HG03571 (cell line): ENCODE results near the gene ANGPTL5.
"Not testable (repeated sequence)": the region's sequence is repeated elsewhere in the genome, so short reads cannot be mapped to it uniquely, and the experiment has no call there.

Experiments used
- ATAC-seq: cut with Tn5 transposase; IDR thresholded peaks from one replicate; pipeline ENCODE4 v1.9.1; 2021; ENCODE audit not compliant: unreplicated experiment

The ANGPTL5 gene

DNA sequence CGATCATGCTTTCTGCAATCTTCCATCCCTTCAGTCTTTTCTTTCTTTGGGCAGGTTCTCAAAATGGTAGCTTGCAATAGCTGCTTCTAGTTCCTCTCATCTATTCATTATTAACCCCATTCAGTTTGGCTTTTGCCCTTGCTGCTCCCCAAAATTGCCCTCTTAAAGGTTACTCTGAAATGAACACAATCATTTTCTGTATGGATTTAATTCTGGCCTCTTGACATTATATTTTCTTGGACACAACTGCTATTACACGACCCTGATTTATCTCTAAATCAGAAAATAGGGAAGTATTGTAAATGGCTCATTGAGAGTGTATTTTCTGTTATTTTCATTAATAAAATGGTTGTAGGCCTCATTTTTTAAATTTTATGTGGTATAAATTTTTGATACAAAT, at the start of gene ANGPTL5:
TSS of gene ANGPTL5 (minus strand) at position 101 of the 400 bp plus-strand sequence. CDS start 8,613 bp downstream, outside the sequence.
- ATAC-seq = no peak

DNA sequence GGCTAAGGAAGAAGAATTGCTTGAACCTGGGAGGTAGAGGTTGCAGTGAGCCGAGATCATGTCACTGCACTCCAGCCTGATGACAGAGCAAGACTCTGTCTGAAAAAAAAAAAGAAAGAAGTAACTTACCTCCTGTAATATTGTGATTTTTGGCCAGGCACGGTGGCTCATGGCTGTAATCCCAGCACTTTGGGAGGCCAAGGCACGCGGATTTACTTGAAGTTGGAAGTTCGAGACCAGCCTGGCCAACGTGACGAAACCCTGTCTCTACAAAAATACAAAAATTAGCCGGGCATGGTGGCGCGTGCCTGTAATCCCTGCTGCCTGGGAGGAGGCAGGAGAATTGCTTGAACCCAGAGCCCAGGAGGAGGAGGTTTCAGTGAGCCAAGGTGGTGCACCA, 47.9 kb upstream of the ANGPTL5 start:
- not testable (repeated sequence) for ATAC-seq

DNA sequence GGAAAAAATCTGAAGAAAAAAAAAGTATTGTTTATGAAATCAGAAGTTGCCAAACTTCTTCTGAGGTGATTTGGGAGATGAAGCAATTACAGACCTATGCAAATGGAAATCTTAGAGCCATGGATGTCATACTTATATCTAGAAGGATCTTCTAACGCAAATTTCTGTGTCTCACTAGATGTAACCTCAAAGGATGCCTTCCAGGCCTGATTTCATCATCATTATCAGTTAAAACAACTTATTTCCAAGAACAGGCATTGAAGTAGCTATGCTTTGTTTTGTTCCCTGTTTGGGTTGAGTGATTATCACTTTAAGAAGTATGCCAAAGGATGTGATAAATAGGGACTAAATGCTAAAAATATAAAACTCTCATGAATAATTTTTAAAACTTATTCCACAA, 43.9 kb upstream of the ANGPTL5 start:
- no peak for ATAC-seq

DNA sequence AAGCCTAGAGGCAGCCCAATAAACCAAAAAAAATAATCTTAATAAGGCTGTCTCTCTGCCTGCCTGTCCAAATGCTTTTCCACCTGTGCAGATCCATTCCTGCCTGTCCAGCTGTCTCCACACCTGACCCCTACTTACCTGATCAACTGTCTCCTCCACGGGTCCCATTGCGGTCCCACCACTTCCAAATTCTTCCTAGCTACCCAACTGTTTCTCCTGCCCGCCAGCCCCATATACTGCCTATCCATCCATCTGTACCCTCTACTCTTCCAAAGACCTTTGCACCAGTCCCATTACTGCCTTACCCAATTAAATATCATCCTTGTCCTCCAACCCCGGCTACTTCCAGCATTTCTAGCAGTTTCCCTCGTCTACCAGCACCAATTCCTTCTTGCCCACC, 39.4 kb upstream of the ANGPTL5 start:
- ATAC-seq = no peak

GRCh38 chr11:101955278-101955677, 39.0 kb upstream of the ANGPTL5 start:
- no peak for ATAC-seq

GRCh38 chr11:101949680-101950220, 33.4 kb upstream of the ANGPTL5 start:
- no peak for ATAC-seq

GRCh38 chr11:101945448-101945847, 29.1 kb upstream of the ANGPTL5 start:
- ATAC-seq = no peak

- no peak for ATAC-seq
Measured at GRCh38 chr11:101944923-101945322, 28.6 kb upstream of the ANGPTL5 start.

GRCh38 chr11:101940901-101941520, 24.7 kb upstream of the ANGPTL5 start:
- no peak for ATAC-seq

DNA sequence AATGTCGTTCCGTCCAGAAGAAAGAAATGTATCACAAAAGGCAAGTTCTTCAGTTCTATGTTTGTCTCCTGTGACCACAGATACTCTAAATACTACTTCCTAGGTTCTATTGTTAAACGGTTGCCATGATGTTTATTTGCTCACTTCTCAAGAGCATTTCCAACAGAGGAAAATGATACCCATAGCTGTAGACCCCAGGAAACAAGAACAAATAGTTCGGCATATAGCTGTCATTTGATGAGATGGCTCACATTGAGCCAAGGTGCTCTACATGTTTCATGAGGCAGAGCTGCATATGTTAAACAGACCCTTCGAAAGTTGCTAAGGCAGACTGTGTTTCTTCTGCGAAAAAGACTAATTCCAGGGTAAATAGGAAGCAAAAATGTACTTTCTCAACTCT, 15.4 kb upstream of the ANGPTL5 start:
- ATAC-seq = no peak

GRCh38 chr11:101929294-101929915, 13.1 kb upstream of the ANGPTL5 start:
- ATAC-seq = no peak

DNA sequence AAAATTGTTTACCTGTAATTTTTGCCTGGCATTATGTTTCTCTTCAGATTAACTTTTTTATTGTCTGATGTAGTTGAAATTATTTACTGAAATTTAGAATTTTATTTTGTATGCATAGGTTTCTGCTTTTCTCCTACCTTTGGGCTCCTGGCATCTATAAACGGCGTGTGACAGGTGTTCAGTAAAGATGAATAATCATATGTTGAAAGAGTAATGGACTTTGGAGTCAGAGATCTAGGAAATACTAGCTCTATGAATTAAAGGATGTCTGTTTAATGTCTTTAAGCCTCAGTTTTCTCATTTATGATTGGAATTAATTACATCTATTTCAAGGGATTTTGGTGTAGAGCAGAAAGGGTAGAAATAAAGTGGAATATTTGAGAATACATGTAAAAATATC, 7.2 kb upstream of the ANGPTL5 start:
- no peak for ATAC-seq

DNA sequence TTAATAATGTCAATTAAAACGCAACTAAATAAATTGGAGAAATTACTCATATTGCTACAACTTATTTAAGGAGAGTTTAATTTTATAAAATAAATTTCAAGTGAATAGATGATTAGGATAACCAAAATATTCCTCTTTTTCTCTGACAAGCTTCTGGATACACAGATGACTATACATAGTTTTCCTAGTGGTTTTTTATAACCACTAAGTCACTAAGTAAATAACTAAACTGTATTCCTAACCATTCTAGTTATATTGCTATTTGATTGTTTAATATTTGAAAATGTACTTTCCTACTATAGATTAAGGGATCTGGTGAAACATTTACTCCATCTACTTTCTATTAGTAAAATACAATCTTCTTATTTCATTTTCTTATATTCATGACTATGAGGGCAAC, 4.7 kb upstream of the ANGPTL5 start:
- ATAC-seq = no peak

- ATAC-seq = no peak
Measured at GRCh38 chr11:101917226-101917625, 904 bp upstream of the ANGPTL5 start.

GRCh38 chr11:101915791-101916291, 481 bp downstream of the ANGPTL5 start:
- no peak for ATAC-seq

DNA sequence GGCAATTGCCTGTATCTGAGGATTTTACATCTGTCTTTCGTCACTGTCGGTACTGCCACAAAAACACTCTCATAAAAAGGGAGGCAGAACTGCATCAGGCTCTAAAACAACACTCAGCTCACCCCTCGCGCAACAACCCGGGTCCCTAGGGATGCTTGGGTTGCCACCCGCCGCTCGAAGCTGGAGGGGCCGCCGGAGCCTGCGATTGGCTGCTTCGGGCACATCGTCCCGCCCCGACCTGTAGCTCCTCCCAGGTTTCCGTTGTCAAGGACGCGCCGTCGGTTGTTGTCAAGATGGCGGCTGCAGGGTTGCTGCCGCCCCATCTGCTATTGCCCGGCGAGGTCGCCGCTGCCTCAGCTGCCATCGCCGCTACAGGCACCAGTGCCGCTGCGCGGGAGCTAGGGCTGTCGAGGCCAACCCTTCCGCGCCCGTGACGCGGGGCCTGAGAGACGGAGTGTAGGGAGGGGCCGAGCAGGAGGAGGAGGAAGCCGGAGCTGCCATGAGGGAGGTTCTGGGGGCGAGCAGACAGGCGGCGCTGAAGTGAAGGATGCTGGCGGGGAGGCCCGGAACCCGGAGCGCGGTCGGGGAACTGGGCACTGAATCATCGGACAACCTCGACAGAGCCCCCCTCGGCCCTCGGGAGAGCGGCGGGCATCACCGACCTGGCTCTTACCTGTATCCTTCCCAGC, 1.4 kb downstream of the ANGPTL5 start, which contains the start of gene CEP126:
TSS of gene CEP126 (plus strand) at position 273 of the 689 bp plus-strand sequence. CDS start at position 548, 275 bp downstream.
- ATAC-seq = peak; percentile 100

- no peak for ATAC-seq
Measured at GRCh38 chr11:101914341-101914737, 2.0 kb downstream of the ANGPTL5 start.

- no peak for ATAC-seq
Measured at GRCh38 chr11:101913656-101914055, 2.7 kb downstream of the ANGPTL5 start.

GRCh38 chr11:101912823-101913284, 3.5 kb downstream of the ANGPTL5 start:
- no peak for ATAC-seq

GRCh38 chr11:101909087-101909486, 7.2 kb downstream of the ANGPTL5 start:
- ATAC-seq = no peak

DNA sequence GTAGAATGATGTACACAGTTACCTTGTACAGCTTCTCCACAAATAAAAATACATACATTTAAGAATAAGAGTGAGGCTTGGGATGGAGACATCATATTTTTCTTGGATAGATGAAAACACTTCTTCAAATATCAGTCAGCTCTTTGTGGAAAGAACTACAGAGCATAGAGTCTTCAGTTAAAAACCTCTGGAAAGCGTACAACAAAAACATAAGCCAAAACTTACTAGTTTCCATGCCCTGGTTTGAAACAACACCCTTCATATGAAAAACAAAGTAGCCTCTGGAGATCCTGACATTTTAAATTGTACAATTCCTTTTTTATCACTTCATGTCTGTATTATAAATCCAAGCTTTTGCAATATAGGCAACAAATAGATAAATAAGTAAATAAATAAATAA, 8.5 kb downstream of the ANGPTL5 start:
- no peak for ATAC-seq

- ATAC-seq = no peak
Measured at GRCh38 chr11:101894505-101894904, 21.8 kb downstream of the ANGPTL5 start.
